ENCODE data around the gene NME4. TPM values are rescaled to one million over a fixed set of nuclear protein-coding genes. Genes with fewer than 3 reads are reported as not detected.
"Not testable (repeated sequence)": the region's sequence is repeated elsewhere in the genome, so short reads cannot be mapped to it uniquely, and the experiment has no call there.

The NME4 gene
- total RNA-seq, 2 experiments from 2014 or later: 86.7 to 87.0 TPM

DNA sequence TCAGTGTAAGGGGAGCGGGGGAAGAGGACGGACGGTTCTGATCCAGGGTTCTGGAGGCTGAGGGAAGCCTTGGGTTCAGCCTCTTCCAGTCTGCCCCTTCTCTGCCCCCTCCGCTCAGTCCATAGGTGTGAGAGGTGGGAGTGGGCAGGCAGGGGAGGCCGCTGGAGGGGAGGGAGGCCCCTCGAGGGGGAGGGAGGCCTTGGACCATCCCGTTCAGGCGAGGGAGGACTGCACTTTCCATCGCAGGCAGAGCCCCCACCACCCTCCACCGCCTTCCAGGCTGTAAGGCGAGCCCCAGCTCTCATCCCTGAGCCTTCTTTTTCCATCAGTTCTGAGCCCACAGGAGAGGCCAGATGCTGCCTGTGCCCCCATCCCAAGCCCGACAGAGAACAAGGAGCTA lies 40.3 kb upstream of the NME4 start:
- Mint-ChIP-seq H3K9me3 (no peaks in the 10 kb centered on the region), H3K4me3 (no peak overlapping the region), H3K36me3 (ENCODE audit: low read depth) (no peaks in the 10 kb centered on the region), H3K27me3 (ENCODE audit: low read depth) (no peaks in the 10 kb centered on the region), H3K4me1 (ENCODE audit: low read depth) (peaks cover 18% of the 10 kb centered on the region), H3K27ac (no peak overlapping the region)
- intact Hi-C loops (cut with micrococcal nuclease): no loop called here
- CTCF ChIA-PET: interaction anchor here (1.1 kb wide), 1 partner anchor 251 kb away, joined by 3 read pairs; no protein-coding TSS in a partner anchor
- DNase-seq: no peak

DNA sequence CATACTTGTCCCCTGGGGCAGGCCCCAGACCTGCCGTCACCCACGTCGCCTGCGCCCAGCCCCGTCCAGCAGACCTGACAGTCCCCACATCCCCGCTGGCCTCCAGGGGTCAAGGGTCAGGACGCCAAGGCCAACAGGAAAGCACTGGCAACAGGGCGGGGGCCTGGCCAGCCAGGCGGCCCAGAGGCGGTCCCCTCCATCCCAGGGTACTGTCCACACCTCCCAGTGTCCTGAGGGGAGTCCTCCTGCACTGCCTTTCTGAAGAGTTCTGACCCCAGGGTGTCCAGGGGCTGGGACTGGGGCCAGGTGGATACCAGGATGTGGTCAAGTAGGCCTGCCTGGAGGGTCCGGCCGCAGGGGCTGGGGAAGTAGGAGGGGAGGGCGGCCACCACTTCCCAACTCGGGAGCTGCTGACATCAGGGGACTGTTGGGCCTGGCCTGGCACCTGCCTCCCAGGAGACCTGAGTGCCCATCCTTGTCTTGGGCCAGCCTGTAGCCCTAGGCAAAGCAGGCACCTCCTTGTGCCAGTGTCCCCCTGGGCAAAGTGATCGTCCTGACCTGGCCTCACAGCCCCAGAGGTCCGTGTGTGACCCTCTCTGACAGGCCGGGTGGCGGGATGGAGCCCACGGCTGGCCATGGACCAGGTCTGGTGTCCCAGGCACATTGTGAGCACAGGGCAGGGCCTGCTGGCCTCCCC lies 37.8 kb upstream of the NME4 start:
- Mint-ChIP-seq H3K4me3 (no peak overlapping the region), H3K27ac (no peak overlapping the region), H3K36me3 (ENCODE audit: low read depth) (no peaks in the 10 kb centered on the region), H3K9me3 (no peaks in the 10 kb centered on the region), H3K27me3 (ENCODE audit: low read depth) (no peaks in the 10 kb centered on the region), H3K4me1 (ENCODE audit: low read depth) (peaks cover 16% of the 10 kb centered on the region)
- intact Hi-C loops (cut with micrococcal nuclease): no loop called here
- DNase-seq: no peak
- CTCF ChIA-PET: no interaction called here

GRCh38 chr16:359871-360697 lies 36.9 kb upstream of the NME4 start:
- DNase-seq: no peak

GRCh38 chr16:360698-361336 lies 36.2 kb upstream of the NME4 start:
- DNase-seq: no peak
- Mint-ChIP-seq H3K4me3 (no peak overlapping the region), H3K9me3 (no peaks in the 10 kb centered on the region), H3K27ac (no peak overlapping the region), H3K36me3 (ENCODE audit: low read depth) (no peaks in the 10 kb centered on the region), H3K4me1 (ENCODE audit: low read depth) (peaks cover 4% of the 10 kb centered on the region), H3K27me3 (ENCODE audit: low read depth) (no peaks in the 10 kb centered on the region)
- CTCF ChIA-PET: interaction anchor here (1.0 to 3.1 kb wide), 10 partner anchors 10 to 295 kb away, joined by 4 to 17 read pairs (median 6); partner anchors contain the start of gene MRPL28
- intact Hi-C loops (cut with micrococcal nuclease): no loop called here

More at GRCh38 chr16:359871-360697, 36.9 kb upstream of the NME4 start:
- Mint-ChIP-seq H3K4me1 (ENCODE audit: low read depth) (peaks cover 10% of the 10 kb centered on the region), H3K4me3 (no peak overlapping the region), H3K36me3 (ENCODE audit: low read depth) (no peaks in the 10 kb centered on the region), H3K27ac (no peak overlapping the region), H3K9me3 (no peaks in the 10 kb centered on the region), H3K27me3 (ENCODE audit: low read depth) (no peaks in the 10 kb centered on the region)
- intact Hi-C loops (cut with micrococcal nuclease): no loop called here
- CTCF ChIA-PET: interaction anchor here (1.4 to 3.1 kb wide), 2 partner anchors 132 to 294 kb away, joined by 5 to 13 read pairs; no protein-coding TSS in a partner anchor

- peaks cover 4% of the 10 kb centered on the region for H3K4me1 Mint-ChIP-seq (ENCODE audit: low read depth)
- no peak overlapping the region for H3K27ac Mint-ChIP-seq
- no peak for DNase-seq
- H3K9me3 Mint-ChIP-seq: no peaks in the 10 kb centered on the region
- intact Hi-C loops (cut with micrococcal nuclease): no loop called here
- H3K27me3 Mint-ChIP-seq (ENCODE audit: low read depth): no peaks in the 10 kb centered on the region
- CTCF ChIA-PET: interaction anchor here (0.6 to 3.1 kb wide), 20 partner anchors 9 to 296 kb away, joined by 3 to 17 read pairs (median 6); partner anchors contain the start of gene MRPL28
- H3K36me3 Mint-ChIP-seq (ENCODE audit: low read depth): no peaks in the 10 kb centered on the region
- H3K4me3 Mint-ChIP-seq: no peak overlapping the region
These were observed 35.6 kb upstream of the NME4 start for GRCh38 chr16:361341-361871.

DNA sequence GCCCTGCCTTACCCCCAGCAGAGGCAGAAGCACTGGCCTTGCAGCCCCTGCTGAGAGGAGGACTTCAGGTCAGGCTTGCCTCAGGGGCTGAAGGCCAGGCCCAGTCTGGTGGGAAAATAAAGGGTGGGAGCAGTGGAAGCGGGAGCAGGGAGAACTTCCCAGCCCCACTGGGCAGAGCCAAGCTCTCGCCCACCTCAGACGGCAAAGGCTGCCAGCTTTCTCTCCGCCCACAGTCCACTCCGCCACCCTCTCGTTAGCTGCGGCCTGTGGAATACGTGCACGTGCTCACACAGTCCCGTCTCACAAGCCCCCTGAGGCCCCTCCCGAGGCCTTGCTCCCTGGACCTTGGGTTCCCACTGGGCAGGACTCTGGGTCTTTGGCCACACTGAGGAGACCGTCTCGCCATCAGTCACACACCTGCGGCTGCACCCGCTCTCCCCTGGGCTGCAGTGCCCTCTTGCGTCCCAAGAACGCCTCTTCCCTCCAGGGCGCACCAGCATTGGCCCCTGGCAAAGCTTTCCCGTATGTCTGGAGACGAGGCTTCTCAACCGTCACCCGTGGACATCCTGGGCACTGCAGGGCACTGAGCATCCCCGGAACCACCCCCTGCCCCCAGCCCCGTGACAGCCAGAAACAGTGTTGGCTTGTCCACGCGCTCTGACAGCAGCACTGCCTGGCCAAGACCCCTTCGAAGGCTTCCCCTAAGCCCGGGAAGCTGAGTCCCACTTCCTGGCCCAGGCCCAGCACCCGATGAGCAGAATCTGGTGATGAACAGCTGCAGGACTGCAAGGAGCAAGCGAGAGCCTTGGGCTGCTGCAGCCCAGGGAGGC lies 34.9 kb upstream of the NME4 start:
- H3K4me3 Mint-ChIP-seq: no peak overlapping the region
- H3K27ac Mint-ChIP-seq: no peak overlapping the region
- CTCF ChIA-PET: interaction anchor here (0.6 to 3.1 kb wide), 21 partner anchors 9 to 296 kb away, joined by 3 to 17 read pairs (median 6); partner anchors contain the start of genes AXIN1 and MRPL28
- H3K36me3 Mint-ChIP-seq (ENCODE audit: low read depth): peaks cover 2% of the 10 kb centered on the region
- peak; percentile 85 for DNase-seq
- intact Hi-C loops (cut with micrococcal nuclease): loop anchor here (1.0 kb wide), 3 partner anchors 181 to 297 kb away; no protein-coding TSS in a partner anchor
- no peaks in the 10 kb centered on the region for H3K27me3 Mint-ChIP-seq (ENCODE audit: low read depth)
- H3K4me1 Mint-ChIP-seq (ENCODE audit: low read depth): peaks cover 4% of the 10 kb centered on the region
- no peaks in the 10 kb centered on the region for H3K9me3 Mint-ChIP-seq

GRCh38 chr16:362702-362999 lies 34.3 kb upstream of the NME4 start:
- H3K27me3 Mint-ChIP-seq (ENCODE audit: low read depth); H3K27ac Mint-ChIP-seq; H3K9me3 Mint-ChIP-seq; H3K4me1 Mint-ChIP-seq (ENCODE audit: low read depth); H3K4me3 Mint-ChIP-seq; DNase-seq; H3K36me3 Mint-ChIP-seq (ENCODE audit: low read depth): not testable (repeated sequence)
- intact Hi-C loops (cut with micrococcal nuclease): loop anchor here (1.0 kb wide), 3 partner anchors 181 to 297 kb away; no protein-coding TSS in a partner anchor
- CTCF ChIA-PET: interaction anchor here (0.6 to 3.1 kb wide), 16 partner anchors 8 to 297 kb away, joined by 3 to 17 read pairs (median 6); partner anchors contain the start of genes AXIN1 and MRPL28

GRCh38 chr16:363110-363765 lies 33.8 kb upstream of the NME4 start:
- Mint-ChIP-seq H3K27ac (no peak overlapping the region), H3K27me3 (ENCODE audit: low read depth) (no peaks in the 10 kb centered on the region), H3K4me3 (no peak overlapping the region), H3K9me3 (no peaks in the 10 kb centered on the region), H3K4me1 (ENCODE audit: low read depth) (peaks cover 4% of the 10 kb centered on the region), H3K36me3 (ENCODE audit: low read depth) (peaks cover 3% of the 10 kb centered on the region)
- no peak for DNase-seq
- CTCF ChIA-PET: interaction anchor here (0.6 to 3.1 kb wide), 6 partner anchors 128 to 297 kb away, joined by 4 to 17 read pairs (median 11); no protein-coding TSS in a partner anchor
- intact Hi-C loops (cut with micrococcal nuclease): no loop called here

GRCh38 chr16:363766-364490 lies 33.1 kb upstream of the NME4 start:
- H3K27me3 Mint-ChIP-seq (ENCODE audit: low read depth): no peaks in the 10 kb centered on the region
- peaks cover 4% of the 10 kb centered on the region for H3K4me1 Mint-ChIP-seq (ENCODE audit: low read depth)
- H3K36me3 Mint-ChIP-seq (ENCODE audit: low read depth): peaks cover 3% of the 10 kb centered on the region
- no peaks in the 10 kb centered on the region for H3K9me3 Mint-ChIP-seq
- CTCF ChIA-PET: interaction anchor here (0.6 kb wide), 1 partner anchor 257 kb away, joined by 3 read pairs; no protein-coding TSS in a partner anchor
- H3K4me3 Mint-ChIP-seq: no peak overlapping the region
- DNase-seq: no peak
- intact Hi-C loops (cut with micrococcal nuclease): no loop called here
- H3K27ac Mint-ChIP-seq: no peak overlapping the region

- no peak for DNase-seq
- H3K27me3 Mint-ChIP-seq (ENCODE audit: low read depth): no peaks in the 10 kb centered on the region
- peaks cover 10% of the 10 kb centered on the region for H3K4me1 Mint-ChIP-seq (ENCODE audit: low read depth)
- H3K9me3 Mint-ChIP-seq: no peaks in the 10 kb centered on the region
- intact Hi-C loops (cut with micrococcal nuclease): no loop called here
- peaks cover 3% of the 10 kb centered on the region for H3K36me3 Mint-ChIP-seq (ENCODE audit: low read depth)
- no peak overlapping the region for H3K4me3 Mint-ChIP-seq
- H3K27ac Mint-ChIP-seq: no peak overlapping the region
- CTCF ChIA-PET: no interaction called here
These were observed 32.2 kb upstream of the NME4 start for GRCh38 chr16:364595-365491.

All from activated naive CD4-positive, alpha-beta T cell treated with anti-CD3 and anti-CD28 coated beads for 36 hours (primary cell).